Panc1 (cell line): Measurements from ENCODE around the gene AVEN.

ENCODE experiments used
- CTCF ChIP-seq: fragments of 450-650 bp; IDR thresholded peaks from 2 replicates; pipeline ENCODE4 v1.5.1; 2017; ENCODE audit warnings: mild to moderate bottlenecking
- SIN3A ChIP-seq: IDR thresholded peaks from 2 replicates; pipeline ENCODE4 v1.6.1; 2012; ENCODE audit warnings: low read depth, mild to moderate bottlenecking, low read length, moderate library complexity, borderline replicate concordance; ENCODE audit not compliant: insufficient read depth
- TCF7L2 ChIP-seq: IDR thresholded peaks from 2 replicates; pipeline ENCODE4 v1.6.1; 2011; ENCODE audit warnings: mild to moderate bottlenecking, low read depth, low read length, inconsistent platforms
- TF ChIP-seq, protein P1 (sequence below), 2 experiments: IDR thresholded peaks; 2 replicates each; pipeline ENCODE4 v1.6.1; 2011 to 2012; ENCODE audit warnings: low read depth in 2 of 2, control low read depth in 1 of 2, low read length in 1 of 2, mild to moderate bottlenecking in 1 of 2, moderate library complexity in 1 of 2; ENCODE audit not compliant: insufficient read depth in 1 of 2

- TF ChIP-seq CTCF (no peak), SIN3A (no peak), TCF7L2 (no peak)
- TF ChIP-seq, protein P1, sequence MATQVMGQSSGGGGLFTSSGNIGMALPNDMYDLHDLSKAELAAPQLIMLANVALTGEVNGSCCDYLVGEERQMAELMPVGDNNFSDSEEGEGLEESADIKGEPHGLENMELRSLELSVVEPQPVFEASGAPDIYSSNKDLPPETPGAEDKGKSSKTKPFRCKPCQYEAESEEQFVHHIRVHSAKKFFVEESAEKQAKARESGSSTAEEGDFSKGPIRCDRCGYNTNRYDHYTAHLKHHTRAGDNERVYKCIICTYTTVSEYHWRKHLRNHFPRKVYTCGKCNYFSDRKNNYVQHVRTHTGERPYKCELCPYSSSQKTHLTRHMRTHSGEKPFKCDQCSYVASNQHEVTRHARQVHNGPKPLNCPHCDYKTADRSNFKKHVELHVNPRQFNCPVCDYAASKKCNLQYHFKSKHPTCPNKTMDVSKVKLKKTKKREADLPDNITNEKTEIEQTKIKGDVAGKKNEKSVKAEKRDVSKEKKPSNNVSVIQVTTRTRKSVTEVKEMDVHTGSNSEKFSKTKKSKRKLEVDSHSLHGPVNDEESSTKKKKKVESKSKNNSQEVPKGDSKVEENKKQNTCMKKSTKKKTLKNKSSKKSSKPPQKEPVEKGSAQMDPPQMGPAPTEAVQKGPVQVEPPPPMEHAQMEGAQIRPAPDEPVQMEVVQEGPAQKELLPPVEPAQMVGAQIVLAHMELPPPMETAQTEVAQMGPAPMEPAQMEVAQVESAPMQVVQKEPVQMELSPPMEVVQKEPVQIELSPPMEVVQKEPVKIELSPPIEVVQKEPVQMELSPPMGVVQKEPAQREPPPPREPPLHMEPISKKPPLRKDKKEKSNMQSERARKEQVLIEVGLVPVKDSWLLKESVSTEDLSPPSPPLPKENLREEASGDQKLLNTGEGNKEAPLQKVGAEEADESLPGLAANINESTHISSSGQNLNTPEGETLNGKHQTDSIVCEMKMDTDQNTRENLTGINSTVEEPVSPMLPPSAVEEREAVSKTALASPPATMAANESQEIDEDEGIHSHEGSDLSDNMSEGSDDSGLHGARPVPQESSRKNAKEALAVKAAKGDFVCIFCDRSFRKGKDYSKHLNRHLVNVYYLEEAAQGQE (IDR thresholded peaks at IDR 0.05; ENCODE audit: insufficient read depth in 1 of 2, low read depth in 2 of 2, low read length in 1 of 2): no peak
Measured at GRCh38 chr15:33985287-33985686, 53.7 kb downstream of the AVEN start.
